HCT116 (cell line): ENCODE measurements around the gene CCDC112. TPM values are rescaled to one million over a fixed set of nuclear protein-coding genes. Genes with fewer than 3 reads are reported as not detected.

Experiments
- ATAC-seq: fragments of 200-7000 bp; cut with Tn5 transposase; 2 replicates; pipeline ENCODE4 v1.9.1; 2020; ENCODE audit warnings: mild to moderate bottlenecking, moderate library complexity
- BruUV-seq: library from RNA; stranded (reverse); fragments of 400-500 nt; replicated peaks from 2 replicates; lab custom pipeline; 2021; lab: Mats Ljungman, UMichigan
- CTCF ChIA-PET: fragments of 300-600 bp; sonication (Branson Sonifier 250); formaldehyde crosslinking; loops from one replicate; lab custom pipeline; 2021; ENCODE audit warnings: antibody characterized with exemption; lab: Charles Lee
- POLR2A ChIA-PET: fragments of 300-600, 350-600 bp; sonication (Branson Sonifier 250); formaldehyde crosslinking; loops from one replicate; lab custom pipeline; 2021; ENCODE audit warnings: antibody characterized with exemption; lab: Charles Lee
- RAD21 ChIA-PET, 2 experiments: fragments of 300-600 bp; sonication (Branson Sonifier 250); formaldehyde crosslinking; loops; one replicate each; lab custom pipeline; 2023; ENCODE audit warnings: low total read pairs in 2 of 2; ENCODE audit not compliant: uncharacterized antibody in 2 of 2, unreplicated experiment in 2 of 2, low non-redundant PET in 1 of 2; lab: Charles Lee
- DNase-seq: peaks from one replicate; pipeline ENCODE4 v3.0.0-alpha.2; 2010; ENCODE audit warnings: low read depth, low spot score
- H2AFZ ChIP-seq: fragments of 200-600 bp; shearing (Covaris generic), sonication (generic); 2 replicates; pipeline ENCODE4 v1.6.1; 2017; ENCODE audit warnings: low read depth, mixed run types, mixed read lengths, antibody characterized with exemption, low read length; ENCODE audit not compliant: poor library complexity, severe bottlenecking
- H3K27ac ChIP-seq: 2 replicates; pipeline ENCODE4 v1.5.1; 2012; ENCODE audit warnings: low read depth, low read length
- H3K27me3 ChIP-seq: fragments of 200-600 bp; sonication (generic); 2 replicates; pipeline ENCODE4 v1.6.1; 2016; ENCODE audit warnings: mixed run types, low read length, mixed read lengths; ENCODE audit not compliant: insufficient read depth
- H3K36me3 ChIP-seq, 2 experiments: fragments of 200-500 bp in 1 of 2; fragments of 200-600 bp in 1 of 2; sonication (Bioruptor generic) in 1 of 2; sonication (generic) in 1 of 2; 2 replicates each; pipeline versions ENCODE4 v1.5.1 to v1.6.1; 2014 to 2016; ENCODE audit warnings: low read length in 2 of 2, inconsistent platforms in 1 of 2, mixed read lengths in 1 of 2, mixed run types in 1 of 2; ENCODE audit not compliant: insufficient read depth in 2 of 2, control insufficient read depth in 1 of 2
- H3K4me1 ChIP-seq, 2 experiments: fragments of 200-600 bp in 1 of 2; sonication (generic) in 1 of 2; 2 replicates each; pipeline versions ENCODE4 v1.5.1 to v1.6.1; 2012 to 2017; ENCODE audit warnings: low read length in 2 of 2, inconsistent platforms in 1 of 2, mild to moderate bottlenecking in 1 of 2, mixed read lengths in 1 of 2, mixed run types in 1 of 2, moderate library complexity in 1 of 2; ENCODE audit not compliant: insufficient read depth in 2 of 2, control insufficient read depth in 1 of 2
- H3K4me2 ChIP-seq: fragments of 200-600 bp; sonication (generic); 2 replicates; pipeline ENCODE4 v1.6.1; 2017; ENCODE audit warnings: mixed run types, low read length, mixed read lengths
- H3K4me3 ChIP-seq, 2 experiments: fragments of 200-600 bp in 1 of 2; sonication (generic) in 1 of 2; replicated peaks in 1 of 2; 2 replicates each; pipeline ENCODE4 v1.5.1; 2011 to 2016; ENCODE audit warnings: low read length in 2 of 2, control low read depth in 1 of 2, low read depth in 1 of 2, mild to moderate bottlenecking in 1 of 2, mixed read lengths in 1 of 2, mixed run types in 1 of 2
- H3K79me2 ChIP-seq: fragments of 200-600 bp; sonication (generic); 2 replicates; pipeline ENCODE4 v1.6.1; 2017; ENCODE audit warnings: mild to moderate bottlenecking, mixed run types, low read length, moderate library complexity, mixed read lengths; ENCODE audit not compliant: insufficient read depth
- H3K9ac ChIP-seq: fragments of 200-600 bp; sonication (generic); 2 replicates; pipeline ENCODE4 v1.6.1; 2016; ENCODE audit warnings: low read length, mixed read lengths
- H3K9me2 ChIP-seq: fragments of 200-600 bp; sonication (generic), shearing (Covaris generic); 2 replicates; pipeline ENCODE4 v1.6.1; 2017; ENCODE audit warnings: mixed run types, mild to moderate bottlenecking, moderate library complexity; ENCODE audit not compliant: insufficient read depth
- H3K9me3 ChIP-seq, 2 experiments: fragments of 200-500 bp in 1 of 2; fragments of 200-600 bp in 1 of 2; sonication (Bioruptor generic) in 1 of 2; sonication (generic) in 1 of 2; 2 replicates each; pipeline ENCODE4 v1.6.1; 2014 to 2017; ENCODE audit warnings: low read length in 2 of 2, mixed read lengths in 2 of 2, inconsistent platforms in 1 of 2, low read depth in 1 of 2, mild to moderate bottlenecking in 1 of 2, mixed run types in 1 of 2, moderate library complexity in 1 of 2; ENCODE audit not compliant: control insufficient read depth in 1 of 2, insufficient read depth in 1 of 2
- H4K20me1 ChIP-seq: fragments of 200-600 bp; sonication (generic), shearing (Covaris generic); 2 replicates; pipeline ENCODE4 v1.6.1; 2017; ENCODE audit warnings: mixed run types, mild to moderate bottlenecking, moderate library complexity; ENCODE audit not compliant: insufficient read depth
- ATF3 ChIP-seq: IDR thresholded peaks from 2 replicates; pipeline ENCODE4 v1.6.1; 2012
- CBX3 ChIP-seq: IDR thresholded peaks from 2 replicates; pipeline ENCODE4 v1.6.1; 2012; ENCODE audit warnings: low read depth
- CTCF ChIP-seq, 3 experiments: fragments of 200-600 bp in 1 of 3; sonication (generic) in 1 of 3; IDR thresholded peaks in 2 of 3; conservative IDR thresholded peaks in 1 of 3; 2 replicates each; pipeline ENCODE4 v1.5.1; 2012 to 2017; ENCODE audit warnings: low read depth in 2 of 3, low read length in 2 of 3, antibody characterized with exemption in 1 of 3, borderline replicate concordance in 1 of 3, control low read depth in 1 of 3, mild to moderate bottlenecking in 1 of 3, mixed read lengths in 1 of 3, mixed run types in 1 of 3, moderate library complexity in 1 of 3; ENCODE audit not compliant: insufficient read depth in 1 of 3
- EGR1 ChIP-seq: IDR thresholded peaks from 2 replicates; pipeline ENCODE4 v1.6.1; 2012; ENCODE audit warnings: low read depth
- ELF1 ChIP-seq: IDR thresholded peaks from 2 replicates; pipeline ENCODE4 v1.6.1; 2012; ENCODE audit warnings: low read depth, borderline replicate concordance
- EZH2 ChIP-seq: fragments of 200-600 bp; sonication (generic); IDR thresholded peaks from 2 replicates; pipeline ENCODE4 v1.6.1; 2017; ENCODE audit warnings: antibody characterized with exemption, mixed run types
- EZH2phosphoT487 ChIP-seq: fragments of 200-600 bp; IDR thresholded peaks from 2 replicates; pipeline ENCODE4 v1.6.1; 2018; ENCODE audit warnings: antibody characterized with exemption, borderline replicate concordance
- FOSL1 ChIP-seq: IDR thresholded peaks from 2 replicates; pipeline ENCODE4 v1.6.1; 2012; ENCODE audit warnings: low read depth
- JUND ChIP-seq: IDR thresholded peaks from 2 replicates; pipeline ENCODE4 v1.6.1; 2012
- POLR2A ChIP-seq: IDR thresholded peaks from 2 replicates; pipeline ENCODE4 v1.7.0; 2011; ENCODE audit warnings: borderline replicate concordance; ENCODE audit not compliant: insufficient read depth, insufficient read length; ENCODE audit errors: extremely low read depth
- REST ChIP-seq: IDR thresholded peaks from 2 replicates; pipeline ENCODE4 v1.6.1; 2012; ENCODE audit warnings: low read depth
- SIN3A ChIP-seq: IDR thresholded peaks from 2 replicates; pipeline ENCODE4 v1.6.1; 2012; ENCODE audit warnings: low read depth
- YY1 ChIP-seq: IDR thresholded peaks from 2 replicates; pipeline ENCODE4 v1.6.1; 2011; ENCODE audit warnings: low read length, low read depth, moderate library complexity, mild to moderate bottlenecking; ENCODE audit not compliant: insufficient replicate concordance; ENCODE audit errors: extremely low read depth
- ZBTB33 ChIP-seq: IDR thresholded peaks from 2 replicates; pipeline ENCODE4 v1.6.1; 2011; ENCODE audit warnings: mild to moderate bottlenecking, low read length, moderate library complexity; ENCODE audit not compliant: insufficient replicate concordance; ENCODE audit errors: extremely low read depth
- ZFX ChIP-seq: fragments of 450-650 bp; IDR thresholded peaks from 2 replicates; pipeline ENCODE4 v1.6.1; 2017
- ZNF274 ChIP-seq: fragments of 200-500 bp; sonication (Bioruptor generic); IDR thresholded peaks from 2 replicates; pipeline ENCODE4 v1.6.1; 2014; ENCODE audit warnings: mild to moderate bottlenecking, low read depth, low read length, inconsistent platforms
- intact Hi-C: fragments of 100-400 bp; cut with micrococcal nuclease; formaldehyde crosslinking; loops from 2 replicates; pipeline ENCODE4 v1.10.0; 2022
- total RNA-seq: library from RNA; stranded (reverse); gene quantifications from one replicate; pipeline ENCODE4 v1.2.1, GENCODE V29; 2021; ENCODE audit not compliant: unreplicated experiment

The CCDC112 gene
- total RNA-seq, 1 experiment from 2014 or later: 13.7 TPM

- no peaks in the 10 kb centered on the region for H3K4me1 ChIP-seq
- RAD21 ChIA-PET: no interaction called here
- H4K20me1 ChIP-seq: no peaks in the 10 kb centered on the region
- H3K27me3 ChIP-seq: no peaks in the 10 kb centered on the region
- POLR2A ChIA-PET: no interaction called here
- H2AFZ ChIP-seq: no peak overlapping the region
- 0 out of 4 replicates have a peak, but pooled peaks cover 0 to 8% of the 10 kb centered on the region in 2 experiments for H3K36me3 ChIP-seq
- H3K4me3 ChIP-seq: no peak overlapping the region
- no peak for ATAC-seq
- no TSS peak for BruUV-seq
- no peak overlapping the region for H3K9ac ChIP-seq
- H3K9me3 ChIP-seq: no peaks in the 10 kb centered on the region
- 0 out of 2 replicates have a peak, but pooled peaks cover 4% of the 10 kb centered on the region for H3K79me2 ChIP-seq
- CTCF ChIA-PET: no interaction called here
- H3K27ac ChIP-seq: no peak overlapping the region
- TF ChIP-seq EZH2phosphoT487 (no peak), POLR2A (no peak), ZFX (no peak), JUND (no peak), REST (no peak), EGR1 (no peak), ZNF274 (no peak), YY1 (no peak), CTCF (IDR thresholded peaks at IDR 0.05 in 2 of 3, conservative IDR thresholded peaks at IDR 0.05 in 1 of 3; ENCODE audit: borderline replicate concordance in 1 of 3, insufficient read depth in 1 of 3, low read depth in 2 of 3, low read length in 2 of 3) (no peak), SIN3A (no peak), ATF3 (no peak), ZBTB33 (no peak), ELF1 (no peak), FOSL1 (no peak), EZH2 (no peak), CBX3 (no peak)
- no peaks in the 10 kb centered on the region for H3K9me2 ChIP-seq
- intact Hi-C loops: no loop called here
- no peak for DNase-seq
- H3K4me2 ChIP-seq: no peak overlapping the region
Observed at GRCh38 chr5:115236599-115236998, 59.9 kb downstream of the CCDC112 start.
